Measurements from ENCODE around the gene KLF17. TPM values are rescaled to one million over a fixed set of nuclear protein-coding genes. Genes with fewer than 3 reads are reported as not detected.

KLF17 gene
- total RNA-seq, 4 donors from 2014 or later: not detected

GRCh38 chr1:44077421-44077820 lies 41.2 kb upstream of the KLF17 start:
- TF ChIP-seq CTCF (IDR thresholded peaks at IDR 0.05; ENCODE audit: low read depth): no peak

- no peak for TF ChIP-seq CTCF (IDR thresholded peaks at IDR 0.05; ENCODE audit: low read depth)
These were observed 40.5 kb upstream of the KLF17 start for GRCh38 chr1:44078104-44078503.

DNA sequence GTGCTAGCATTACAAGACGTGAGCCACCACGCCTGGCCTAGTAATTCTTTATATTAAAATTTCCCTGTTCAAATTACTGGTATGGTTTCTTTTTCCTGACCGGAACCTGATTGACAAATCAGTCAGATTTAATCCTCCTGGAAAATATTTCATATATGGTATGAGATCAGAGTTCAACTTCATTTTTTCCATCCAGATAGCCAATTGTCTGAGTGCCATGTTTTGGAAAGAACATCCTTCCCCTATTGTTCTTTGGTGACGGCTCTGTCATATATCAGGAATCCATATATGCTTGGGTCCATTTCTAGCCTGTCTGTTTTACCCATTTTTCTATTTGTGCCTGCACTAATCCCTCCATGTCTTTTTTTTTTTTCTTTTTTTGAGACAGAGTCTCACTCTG lies 39.1 kb upstream of the KLF17 start:
- no peak for TF ChIP-seq CTCF (IDR thresholded peaks at IDR 0.05; ENCODE audit: low read depth)

- TF ChIP-seq CTCF (IDR thresholded peaks at IDR 0.05; ENCODE audit: low read depth): no peak
These were observed 33.5 kb upstream of the KLF17 start for GRCh38 chr1:44084998-44085675.

DNA sequence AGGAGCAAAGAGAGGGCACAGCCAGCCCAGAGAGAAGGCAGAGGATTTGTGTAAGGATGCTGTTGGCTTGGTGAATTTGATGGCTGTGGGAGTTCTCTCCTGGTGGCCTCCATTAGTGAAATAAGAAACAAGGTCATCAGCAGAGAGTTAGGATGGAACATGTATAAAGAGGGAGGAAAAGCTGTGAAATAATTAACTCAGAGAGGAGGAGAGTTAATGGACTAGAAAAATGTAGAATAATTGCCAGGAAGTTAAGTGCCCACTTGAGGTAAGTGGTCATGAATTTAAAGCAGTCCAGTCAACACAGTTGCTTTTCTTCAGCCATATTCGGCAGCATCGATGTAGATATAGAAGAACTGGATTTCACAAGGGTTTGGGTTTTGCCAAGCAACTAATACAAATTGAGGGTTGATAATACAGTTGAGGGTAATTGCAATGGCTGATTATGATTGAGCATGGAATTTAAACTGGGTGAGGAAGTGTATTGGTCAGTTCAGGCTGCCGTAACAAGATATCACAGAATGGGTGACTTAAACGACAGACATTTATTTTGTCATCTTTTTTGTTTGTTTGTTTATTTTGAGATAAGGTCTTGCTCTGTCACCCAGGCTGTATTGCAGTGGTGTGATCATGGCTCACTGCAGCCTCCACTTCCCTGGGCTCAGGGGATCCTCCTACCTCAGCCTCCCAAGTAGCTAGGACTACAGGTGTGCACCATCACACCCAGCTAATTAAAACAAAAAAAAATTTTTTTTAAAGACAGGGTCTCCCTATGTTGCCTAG lies 31.7 kb upstream of the KLF17 start:
- TF ChIP-seq CTCF (IDR thresholded peaks at IDR 0.05; ENCODE audit: low read depth): no peak

- no peak for TF ChIP-seq CTCF (IDR thresholded peaks at IDR 0.05; ENCODE audit: low read depth)
These were observed 29.1 kb upstream of the KLF17 start for GRCh38 chr1:44089371-44090048.
